A673 (cell line): Measurements from ENCODE around the gene CYP26C1. TPM values are rescaled to one million over a fixed set of nuclear protein-coding genes. Genes with fewer than 3 reads are reported as not detected.
"Not testable (repeated sequence)": the region's sequence is repeated elsewhere in the genome, so short reads cannot be mapped to it uniquely, and the experiment has no call there.

Source experiments
- BruUV-seq: library from RNA; stranded (reverse); fragments of 400-500 nt; replicated peaks from 2 replicates; lab custom pipeline; 2021; lab: Mats Ljungman, UMichigan
- CTCF ChIA-PET: fragments of 300-600 bp; sonication (Branson Sonifier 250); formaldehyde crosslinking; loops from one replicate; lab custom pipeline; 2022; ENCODE audit warnings: antibody characterized with exemption; lab: Charles Lee
- POLR2A ChIA-PET: fragments of 300-600 bp; sonication (Branson Sonifier 250); formaldehyde crosslinking; loops from one replicate; lab custom pipeline; 2022; ENCODE audit warnings: antibody characterized with exemption; ENCODE audit not compliant: low non-redundant PET; lab: Charles Lee
- DNase-seq: peaks from one replicate; pipeline ENCODE4 v3.0.0-alpha.2; 2015; ENCODE audit warnings: low spot score
- H3K27ac ChIP-seq: fragments of 200-600 bp; sonication (generic); 2 replicates; pipeline ENCODE4 v1.5.1; 2016; ENCODE audit warnings: mixed run types, low read depth, mild to moderate bottlenecking, mixed read lengths, antibody characterized with exemption, low read length; ENCODE audit not compliant: poor library complexity, severe bottlenecking
- H3K27me3 ChIP-seq: fragments of 200-600 bp; sonication (generic); replicated peaks from 2 replicates; pipeline ENCODE4 v1.6.1; 2017; ENCODE audit warnings: mixed run types, low read depth, mild to moderate bottlenecking, mixed read lengths, antibody characterized with exemption, low read length; ENCODE audit not compliant: insufficient read depth, poor library complexity
- H3K36me3 ChIP-seq: fragments of 200-600 bp; sonication (generic); 2 replicates; pipeline ENCODE4 v1.6.1; 2016; ENCODE audit warnings: mixed run types, mild to moderate bottlenecking, mixed read lengths, antibody characterized with exemption, low read length; ENCODE audit not compliant: insufficient read depth, poor library complexity, severe bottlenecking
- H3K4me1 ChIP-seq: fragments of 200-600 bp; sonication (generic); 2 replicates; pipeline ENCODE4 v1.6.1; 2017; ENCODE audit warnings: mixed run types, mild to moderate bottlenecking, mixed read lengths, antibody characterized with exemption, low read length; ENCODE audit not compliant: insufficient read depth, poor library complexity, severe bottlenecking
- H3K4me3 ChIP-seq: fragments of 200-600 bp; sonication (generic); 2 replicates; pipeline ENCODE4 v1.5.1; 2016; ENCODE audit warnings: low read depth, mixed run types, mild to moderate bottlenecking, mixed read lengths, low read length; ENCODE audit not compliant: poor library complexity, severe bottlenecking
- H3K9me3 ChIP-seq: fragments of 200-600 bp; sonication (generic); 2 replicates; pipeline ENCODE4 v1.6.1; 2016; ENCODE audit warnings: mixed run types, low read depth, mild to moderate bottlenecking, mixed read lengths, antibody characterized with exemption, low read length; ENCODE audit not compliant: poor library complexity, severe bottlenecking
- CTCF ChIP-seq: fragments of 300-800, 200-600 bp; sonication (generic); conservative IDR thresholded peaks from 2 replicates; pipeline ENCODE4 v1.5.1; 2017; ENCODE audit warnings: low read depth, mild to moderate bottlenecking, antibody characterized with exemption, low read length, moderate library complexity, mixed read lengths
- EZH2 ChIP-seq: fragments of 200-600 bp; sonication (generic); IDR thresholded peaks from 2 replicates; pipeline ENCODE4 v1.6.1; 2017; ENCODE audit warnings: borderline replicate concordance, low read depth, mild to moderate bottlenecking, mixed read lengths, antibody characterized with exemption, low read length; ENCODE audit not compliant: poor library complexity, severe bottlenecking
- intact Hi-C: fragments of 100-400 bp; cut with micrococcal nuclease; formaldehyde crosslinking; loops from one replicate; pipeline ENCODE4 v1.10.0; 2022; ENCODE audit not compliant: unreplicated experiment
- total RNA-seq: library from RNA; stranded (reverse); gene quantifications from 2 replicates; pipeline ENCODE4 v1.2.3, GENCODE V29; 2021

Gene CYP26C1
- total RNA-seq, 1 experiment from 2014 or later: 0.13 TPM

- DNase-seq: no peak
- H3K9me3 ChIP-seq: no peaks in the 10 kb centered on the region
- no peaks in the 10 kb centered on the region for H3K36me3 ChIP-seq
- intact Hi-C loops: no loop called here
- no TSS peak for BruUV-seq
- H3K4me1 ChIP-seq: no peaks in the 10 kb centered on the region
- ChIA-PET CTCF (no interaction called here), POLR2A (no interaction called here)
- H3K4me3 ChIP-seq: no peak overlapping the region
- no peaks in the 10 kb centered on the region for H3K27me3 ChIP-seq
- TF ChIP-seq CTCF: no peak
- TF ChIP-seq EZH2: no peak
- no peak overlapping the region for H3K27ac ChIP-seq
These were observed 36.8 kb downstream of the CYP26C1 start for GRCh38 chr10:93097386-93097785.

GRCh38 chr10:93098816-93099215 is 38.2 kb downstream of the CYP26C1 start:
- Histone ChIP-seq H3K9me3 (no peaks in the 10 kb centered on the region), H3K27ac (no peak overlapping the region), H3K36me3 (no peaks in the 10 kb centered on the region), H3K4me3 (no peak overlapping the region), H3K4me1 (no peaks in the 10 kb centered on the region), H3K27me3 (no peaks in the 10 kb centered on the region)
- ChIA-PET CTCF (no interaction called here), POLR2A (no interaction called here)
- no peak for TF ChIP-seq CTCF
- TF ChIP-seq EZH2: no peak
- intact Hi-C loops: no loop called here
- DNase-seq: no peak
- BruUV-seq: no TSS peak

- no peaks in the 10 kb centered on the region for H3K4me1 ChIP-seq
- POLR2A ChIA-PET: no interaction called here
- no peaks in the 10 kb centered on the region for H3K9me3 ChIP-seq
- no peak overlapping the region for H3K4me3 ChIP-seq
- no peaks in the 10 kb centered on the region for H3K36me3 ChIP-seq
- H3K27me3 ChIP-seq: no peaks in the 10 kb centered on the region
- no TSS peak for BruUV-seq
- H3K27ac ChIP-seq: no peak overlapping the region
- TF ChIP-seq EZH2 (no peak), CTCF (no peak)
- intact Hi-C loops: no loop called here
- DNase-seq: no peak
- CTCF ChIA-PET: no interaction called here
These were observed 39.1 kb downstream of the CYP26C1 start for GRCh38 chr10:93099670-93100069.

GRCh38 chr10:93101148-93101547 is 40.5 kb downstream of the CYP26C1 start:
- H3K4me3 ChIP-seq, BruUV-seq, intact Hi-C loops, H3K27me3 ChIP-seq, DNase-seq, H3K36me3 ChIP-seq, H3K27ac ChIP-seq, CTCF ChIA-PET, POLR2A ChIA-PET, H3K9me3 ChIP-seq, H3K4me1 ChIP-seq: not testable (repeated sequence)
